Esophagus (tissue), 2 donors: ENCODE measurements around the gene MRPL36. TPM values are rescaled to one million over a fixed set of nuclear protein-coding genes. Genes with fewer than 3 reads are reported as not detected.
"Not testable (repeated sequence)": the region's sequence is repeated elsewhere in the genome, so short reads cannot be mapped to it uniquely, and the experiment has no call there.

Experiments
- H3K27ac ChIP-seq, 2 donors: one replicate each; pipeline ENCODE4 v1.5.1; 2013; ENCODE audit warnings: low read depth in 2 of 2, mild to moderate bottlenecking in 2 of 2, inconsistent platforms in 1 of 2, low read length in 1 of 2, moderate library complexity in 1 of 2
- H3K27me3 ChIP-seq, 2 donors: one replicate each; pipeline ENCODE4 v1.6.1; 2013; ENCODE audit warnings: low read length in 2 of 2, control low read depth in 1 of 2, mild to moderate bottlenecking in 1 of 2; ENCODE audit not compliant: insufficient read depth in 2 of 2, control insufficient read depth in 1 of 2
- H3K36me3 ChIP-seq, 2 donors: one replicate each; pipeline ENCODE4 v1.6.1; 2013; ENCODE audit warnings: low read length in 1 of 2; ENCODE audit not compliant: control insufficient read depth in 2 of 2, insufficient read depth in 2 of 2
- H3K4me1 ChIP-seq, 2 donors: one replicate each; pipeline ENCODE4 v1.6.1; 2013; ENCODE audit warnings: low read length in 1 of 2; ENCODE audit not compliant: control insufficient read depth in 2 of 2, insufficient read depth in 2 of 2
- H3K4me3 ChIP-seq, 2 donors: one replicate each; pipeline ENCODE4 v1.5.1; 2013; ENCODE audit warnings: low read length in 2 of 2, mild to moderate bottlenecking in 2 of 2, low read depth in 1 of 2, moderate library complexity in 1 of 2
- H3K9me3 ChIP-seq, 2 donors: one replicate each; pipeline ENCODE4 v1.6.1; 2013; ENCODE audit warnings: mild to moderate bottlenecking in 2 of 2, low read depth in 1 of 2, low read length in 1 of 2, moderate library complexity in 1 of 2; ENCODE audit not compliant: control insufficient read depth in 2 of 2, insufficient read depth in 1 of 2
- WGBS, 2 donors: extraction: QIAGEN DNeasy Blood & Tissue Kit; methylation state at CpG; one replicate each; pipeline ENCODE4 v1.1.7; 2013; 5-methylcytosine and 5-hydroxymethylcytosine counted together
- polyA plus RNA-seq, 2 donors: library from polyadenylated mRNA; stranded (reverse); fragments of 200-250 nt; gene quantifications; one replicate each; pipeline ENCODE4 v1.2.3, GENCODE V29; 2013
- donor health status: healthy with polysubstance abuse.
- donor health status: Bipolar disorder and iron deficiency.

Gene MRPL36
- polyA plus RNA-seq, 2 donors = 32.6 to 78.2 TPM

DNA sequence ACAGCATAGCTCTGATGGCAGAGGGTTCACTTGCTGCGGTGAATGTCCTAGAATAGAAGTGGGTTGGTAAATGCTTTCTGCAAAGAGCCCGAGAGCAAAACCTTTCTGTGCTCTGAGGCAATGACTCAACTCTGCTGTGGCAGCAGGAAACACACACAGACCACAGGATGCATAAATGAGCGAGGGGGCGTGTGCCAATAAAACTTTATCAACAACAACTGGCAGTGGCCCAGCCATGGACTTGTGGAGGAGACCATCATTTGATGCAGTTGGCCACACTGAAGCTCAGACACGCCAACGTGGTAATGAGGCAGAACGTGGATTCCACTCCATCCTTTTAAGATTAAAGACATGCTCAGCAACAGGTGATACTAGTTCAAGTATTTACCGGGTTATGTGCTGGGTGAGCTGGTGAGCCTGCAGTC is 6.8 kb downstream of the MRPL36 start:
- WGBS, 2 donors = 66% methylated on average over 8 of the region's 8 CpGs

DNA sequence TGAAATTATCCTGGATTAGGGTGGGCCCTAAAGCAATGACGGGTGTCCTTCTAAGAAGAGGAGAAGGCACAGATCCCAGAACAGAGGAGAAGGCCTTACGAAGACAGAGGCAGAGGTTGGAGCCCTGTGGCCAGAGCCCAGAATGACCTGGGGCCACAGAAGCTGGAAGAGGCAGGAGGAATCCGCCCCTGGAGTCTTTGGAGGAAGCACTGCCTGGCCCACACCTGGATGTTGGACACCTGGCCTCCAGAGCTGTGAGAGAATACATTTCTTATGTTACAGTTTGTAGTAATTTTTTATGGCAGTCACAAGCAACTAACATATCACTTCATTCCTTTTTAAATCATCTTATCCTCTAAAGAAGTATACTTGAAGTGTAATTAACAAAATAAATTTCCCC is 8.5 kb downstream of the MRPL36 start:
- Histone ChIP-seq H3K36me3 (peaks cover 0 to under 1% of the 10 kb centered on the region in 2 donors), H3K9me3 (no peaks in the 10 kb centered on the region), H3K27ac (no peak overlapping the region), H3K27me3 (no peaks in the 10 kb centered on the region), H3K4me1 (peaks cover 0 to 2% of the 10 kb centered on the region in 2 donors), H3K4me3 (no peak overlapping the region)
- WGBS, 2 donors = 82 to 86% methylated on average over 3 of the region's 3 CpGs

More for the DNA sequence above, 6.8 kb downstream of the MRPL36 start:
- Histone ChIP-seq H3K27me3 (no peaks in the 10 kb centered on the region), H3K4me1 (peaks cover 2 to 5% of the 10 kb centered on the region in 2 donors), H3K9me3 (no peaks in the 10 kb centered on the region), H3K4me3 (no peak overlapping the region), H3K27ac (peak overlapping the region in 1 of 2 donors; percentile 25), H3K36me3 (peaks cover 5 to 16% of the 10 kb centered on the region in 2 donors)

DNA sequence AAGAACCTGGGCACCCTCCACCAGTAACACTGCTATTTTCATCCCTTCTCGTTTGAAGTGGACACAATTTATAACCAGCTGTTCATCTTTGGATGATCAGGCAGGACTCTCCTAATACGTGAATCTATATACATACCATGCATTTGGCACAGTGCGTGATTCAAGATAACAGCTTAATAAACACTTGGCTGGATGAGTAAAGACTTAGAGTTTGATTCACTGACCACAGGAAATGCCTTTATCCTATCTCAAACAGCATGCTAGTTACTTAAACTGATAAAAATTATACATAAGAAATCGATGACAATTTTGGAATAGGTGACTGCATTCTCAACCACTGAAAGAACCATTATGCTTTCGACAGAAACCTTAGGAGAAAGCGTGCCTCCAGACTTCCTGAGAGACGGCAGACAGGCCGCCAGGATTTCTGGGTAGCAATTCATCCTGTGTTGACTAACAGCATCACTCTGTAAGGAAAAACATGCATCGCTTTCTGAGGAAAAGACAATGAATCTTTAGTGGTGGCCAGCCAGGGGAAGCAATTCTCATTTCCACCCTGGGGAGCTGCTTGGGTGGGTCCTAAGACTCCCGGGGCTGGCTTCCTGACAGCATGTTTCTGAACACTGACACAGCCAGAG is 9.7 kb downstream of the MRPL36 start:
- Histone ChIP-seq H3K36me3 (no peaks in the 10 kb centered on the region), H3K27ac (no peak overlapping the region), H3K4me3 (no peak overlapping the region), H3K9me3 (no peaks in the 10 kb centered on the region), H3K27me3 (no peaks in the 10 kb centered on the region), H3K4me1 (peaks cover 0 to 1% of the 10 kb centered on the region in 2 donors)
- WGBS, 2 donors = 38 to 40% methylated on average over 10 of the region's 10 CpGs

DNA sequence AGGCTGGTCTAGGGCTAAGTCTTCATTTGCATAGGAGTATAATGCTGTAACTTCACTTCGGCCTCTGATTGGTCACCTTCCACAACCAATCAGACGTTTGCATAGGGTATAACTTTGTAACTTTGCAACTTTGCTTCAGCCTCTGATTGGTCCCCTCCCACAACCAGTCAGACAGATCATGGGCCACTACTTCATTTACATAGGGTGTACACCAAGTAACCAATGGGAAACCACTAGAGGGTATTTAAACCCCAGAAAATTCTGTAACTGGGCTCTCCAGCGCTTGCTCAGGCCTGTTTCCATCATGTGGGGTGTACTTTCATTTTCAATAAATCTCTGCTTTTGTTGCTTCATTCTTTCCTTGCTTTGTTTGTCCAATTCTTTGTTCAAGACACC is 10.2 kb downstream of the MRPL36 start:
- not testable (repeated sequence) for H3K36me3 ChIP-seq, H3K27ac ChIP-seq, H3K27me3 ChIP-seq, H3K9me3 ChIP-seq, H3K4me3 ChIP-seq, H3K4me1 ChIP-seq
- WGBS, 2 donors = 67 to 71% methylated on average over 3 of the region's 3 CpGs

DNA sequence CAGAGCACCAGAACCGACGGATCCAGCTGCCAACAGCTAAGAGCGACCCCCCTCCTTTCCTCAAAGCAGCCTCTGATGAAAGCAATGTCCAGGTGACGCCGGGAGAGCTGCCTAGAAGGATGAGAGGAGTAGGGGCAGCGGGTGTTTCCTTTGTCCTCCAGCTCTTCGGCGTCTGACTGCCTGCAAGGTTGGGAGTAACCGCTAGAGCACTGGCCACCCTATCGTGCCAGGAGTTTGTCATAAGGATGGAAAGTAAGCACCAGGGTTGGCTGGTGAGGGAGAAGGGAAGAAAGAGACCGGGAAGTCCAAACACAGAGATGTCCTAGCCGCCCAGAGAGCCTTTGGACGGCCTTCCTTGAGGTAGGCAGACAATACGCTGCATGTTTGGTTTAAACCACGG is 10.8 kb downstream of the MRPL36 start:
- 85 to 88% methylated on average over 13 to 15 of the region's 15 CpGs for WGBS, 2 donors

DNA sequence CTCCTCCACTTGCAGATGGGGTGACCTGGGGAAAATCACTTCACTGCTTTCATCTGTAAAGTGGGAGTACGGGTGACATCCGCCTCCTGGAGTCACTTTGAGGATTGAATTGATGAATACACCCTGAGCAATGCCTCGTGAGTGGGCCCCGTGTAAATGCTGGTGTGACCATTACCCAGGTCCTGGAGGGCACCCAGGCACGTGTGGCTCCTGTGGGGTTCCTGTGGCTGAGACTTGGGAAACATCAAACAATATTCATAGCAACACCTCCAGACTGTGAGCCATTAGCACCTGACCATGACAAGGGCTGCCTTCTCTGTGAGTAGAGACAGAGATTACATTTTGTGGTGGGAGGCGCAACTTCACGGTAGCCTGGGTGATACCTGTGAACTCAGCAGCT is 11.4 kb downstream of the MRPL36 start:
- WGBS, 2 donors = 92% methylated on average over 7 of the region's 7 CpGs
- Histone ChIP-seq H3K4me1 (no peaks in the 10 kb centered on the region), H3K36me3 (no peaks in the 10 kb centered on the region), H3K27me3 (no peaks in the 10 kb centered on the region), H3K9me3 (no peaks in the 10 kb centered on the region), H3K4me3 (no peak overlapping the region), H3K27ac (no peak overlapping the region)

More for the DNA sequence above, 10.8 kb downstream of the MRPL36 start:
- Histone ChIP-seq H3K4me1 (no peaks in the 10 kb centered on the region), H3K36me3 (no peaks in the 10 kb centered on the region), H3K27me3 (no peaks in the 10 kb centered on the region), H3K27ac (no peak overlapping the region), H3K9me3 (no peaks in the 10 kb centered on the region), H3K4me3 (no peak overlapping the region)

DNA sequence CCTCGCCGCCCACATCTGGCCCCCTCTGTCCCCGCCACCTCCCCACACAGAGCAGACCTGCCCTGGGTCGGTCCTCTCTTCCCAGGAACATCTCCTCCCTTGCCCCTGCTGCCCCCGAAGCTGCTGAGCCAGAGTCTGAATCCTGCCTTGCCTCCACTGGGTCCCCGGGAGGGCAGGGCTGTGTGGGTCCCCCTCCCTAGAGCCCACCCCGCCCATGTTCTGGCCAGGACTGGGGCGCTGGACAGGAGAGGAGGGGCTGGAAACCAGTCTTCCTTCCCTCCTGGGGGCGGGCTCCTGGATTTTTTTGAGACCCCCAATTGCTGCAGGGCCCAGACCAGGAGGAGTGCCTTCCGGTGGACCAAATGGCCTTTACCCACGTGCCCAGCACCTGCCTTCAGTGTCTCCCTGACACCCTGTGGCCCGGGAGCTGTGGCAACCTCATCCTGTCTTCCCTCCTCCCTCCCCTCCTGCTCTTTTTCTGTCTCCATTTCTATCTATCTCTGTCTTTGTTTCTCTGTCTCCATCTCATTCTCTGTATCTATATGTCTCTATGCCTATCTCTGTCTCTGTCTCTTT is 12.1 kb downstream of the MRPL36 start:
- no peak overlapping the region for H3K4me3 ChIP-seq
- H3K27me3 ChIP-seq = no peaks in the 10 kb centered on the region
- 87% methylated on average over 12 of the region's 12 CpGs for WGBS, 2 donors
- H3K4me1 ChIP-seq = no peaks in the 10 kb centered on the region
- no peaks in the 10 kb centered on the region for H3K9me3 ChIP-seq
- no peaks in the 10 kb centered on the region for H3K36me3 ChIP-seq
- H3K27ac ChIP-seq = no peak overlapping the region

DNA sequence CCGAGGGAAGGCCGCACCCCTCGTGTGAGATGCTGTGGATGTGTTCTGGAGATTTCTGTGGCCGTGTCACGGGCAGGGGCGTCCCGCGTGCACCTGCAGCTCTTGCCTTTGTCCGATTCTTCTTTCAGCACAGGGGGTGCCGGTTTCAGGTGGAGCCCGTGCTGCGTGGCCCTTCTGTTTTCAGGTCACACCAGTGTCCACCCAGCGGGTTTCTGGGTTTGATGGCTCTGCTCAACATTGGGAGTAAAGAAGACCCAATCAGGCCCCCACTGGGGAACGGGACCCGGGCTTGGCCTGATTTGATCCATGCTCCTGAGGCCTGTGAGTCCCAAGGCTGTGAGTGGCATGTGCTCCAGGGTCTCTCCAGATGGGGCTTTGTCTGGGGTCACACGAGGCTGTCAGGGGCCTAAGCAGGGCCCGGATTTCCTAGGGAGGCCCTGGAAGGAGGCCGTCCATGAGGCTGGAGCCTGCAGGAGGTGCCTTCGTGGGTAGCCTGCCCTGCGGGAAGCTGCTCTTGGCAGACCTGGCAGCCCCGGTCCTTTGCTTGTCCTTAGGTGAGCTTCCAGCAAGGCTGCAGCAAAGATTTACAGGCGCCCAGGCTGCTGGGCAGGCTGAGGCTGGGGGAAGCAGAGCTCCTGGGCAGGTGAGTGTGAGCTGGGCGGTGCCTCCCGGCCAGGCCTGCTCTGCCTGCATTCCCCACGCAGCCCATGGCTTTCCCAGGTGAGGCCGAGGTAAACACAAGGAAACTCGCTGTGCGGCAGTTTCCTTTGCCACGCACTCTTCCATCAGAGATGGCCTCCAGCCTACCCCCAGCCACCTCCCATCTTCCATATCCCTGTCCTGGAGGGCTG is 12.8 kb downstream of the MRPL36 start:
- Histone ChIP-seq H3K27me3 (no peaks in the 10 kb centered on the region), H3K9me3 (no peaks in the 10 kb centered on the region), H3K27ac (no peak overlapping the region), H3K4me3 (no peak overlapping the region), H3K36me3 (no peaks in the 10 kb centered on the region), H3K4me1 (no peaks in the 10 kb centered on the region)
- WGBS, 2 donors = 86 to 92% methylated on average over 27 to 29 of the region's 29 CpGs

DNA sequence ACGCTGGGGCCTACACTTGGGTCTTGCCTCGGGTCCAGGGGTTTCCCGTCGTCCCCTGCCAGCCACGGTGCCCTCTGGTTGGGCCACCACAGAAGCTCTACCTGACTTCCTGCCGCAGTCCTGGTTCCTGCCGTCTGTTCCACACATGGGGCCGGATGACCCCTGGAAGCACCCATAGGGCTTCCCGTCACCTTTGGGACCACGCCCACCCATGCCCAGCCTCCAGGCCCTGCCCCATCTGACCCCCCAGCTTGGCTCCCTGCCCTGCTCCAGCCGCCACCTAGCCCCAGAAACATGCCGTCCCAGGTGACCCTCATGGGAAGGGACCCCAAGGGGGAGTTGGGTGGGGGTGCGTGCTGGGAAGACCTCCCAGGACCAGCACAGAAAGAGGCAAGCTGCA is 13.7 kb downstream of the MRPL36 start:
- Histone ChIP-seq H3K9me3 (no peaks in the 10 kb centered on the region), H3K27ac (no peak overlapping the region), H3K4me1 (no peaks in the 10 kb centered on the region), H3K4me3 (no peak overlapping the region), H3K27me3 (no peaks in the 10 kb centered on the region), H3K36me3 (no peaks in the 10 kb centered on the region)
- 90 to 92% methylated on average over 13 of the region's 13 CpGs for WGBS, 2 donors
